Activated gamma-delta T cell treated with Interleukin-2 at 50 U/mL for 16 hours (primary cell): ENCODE measurements around the gene ANKS1B.
"Not testable (repeated sequence)": the region's sequence is repeated elsewhere in the genome, so short reads cannot be mapped to it uniquely, and the experiment has no call there.

Source experiments
- DNase-seq: peaks from one replicate; pipeline ENCODE4 v3.0.0-alpha.2; 2020

The ANKS1B gene

GRCh38 chr12:99035803-99036202, 948.9 kb downstream of the ANKS1B start:
- DNase-seq: no peak

- DNase-seq: not testable (repeated sequence)
Observed at GRCh38 chr12:99034201-99034600, 950.5 kb downstream of the ANKS1B start.

- no peak for DNase-seq
Observed at GRCh38 chr12:99029511-99030271, 955.0 kb downstream of the ANKS1B start.

- no peak for DNase-seq
Observed at GRCh38 chr12:99027461-99027860, 957.3 kb downstream of the ANKS1B start.

GRCh38 chr12:99027055-99027393, 957.7 kb downstream of the ANKS1B start:
- no peak for DNase-seq

GRCh38 chr12:99026332-99027054, 958.2 kb downstream of the ANKS1B start:
- DNase-seq: no peak

GRCh38 chr12:99024870-99025269, 959.9 kb downstream of the ANKS1B start:
- DNase-seq: no peak

- no peak for DNase-seq
Observed at GRCh38 chr12:99024191-99024590, 960.5 kb downstream of the ANKS1B start.

GRCh38 chr12:99020871-99021270, 963.9 kb downstream of the ANKS1B start:
- no peak for DNase-seq

GRCh38 chr12:99019798-99020197, 964.9 kb downstream of the ANKS1B start:
- DNase-seq: no peak

- DNase-seq: no peak
Observed at GRCh38 chr12:99017971-99018370, 966.8 kb downstream of the ANKS1B start.

GRCh38 chr12:99009654-99010296, 975.0 kb downstream of the ANKS1B start:
- DNase-seq: no peak

- no peak for DNase-seq
Observed at GRCh38 chr12:99005601-99006000, 979.1 kb downstream of the ANKS1B start.

GRCh38 chr12:99004799-99005466, 979.8 kb downstream of the ANKS1B start:
- no peak for DNase-seq

- DNase-seq: no peak
Observed at GRCh38 chr12:99002731-99003130, 982.0 kb downstream of the ANKS1B start.

- DNase-seq: no peak
Observed at GRCh38 chr12:99002156-99002555, 982.6 kb downstream of the ANKS1B start.

GRCh38 chr12:98999559-98999958, 985.2 kb downstream of the ANKS1B start:
- DNase-seq: no peak

- DNase-seq: no peak
Observed at GRCh38 chr12:98998697-98999299, 985.9 kb downstream of the ANKS1B start.

GRCh38 chr12:98997899-98998298, 986.8 kb downstream of the ANKS1B start:
- no peak for DNase-seq

GRCh38 chr12:98990648-98991047, 994.1 kb downstream of the ANKS1B start:
- DNase-seq: no peak

- DNase-seq: no peak
Observed at GRCh38 chr12:98985156-98985555, 999.6 kb downstream of the ANKS1B start.

- no peak for DNase-seq
Observed at GRCh38 chr12:98983647-98984046, 1001.1 kb downstream of the ANKS1B start.

GRCh38 chr12:98980508-98980907, 1004.2 kb downstream of the ANKS1B start:
- no peak for DNase-seq
